Endothelial cell of umbilical vein (primary cell): ENCODE results near the gene SPPL2C. TPM values are rescaled to one million over a fixed set of nuclear protein-coding genes. Genes with fewer than 3 reads are reported as not detected.

Experiments used
- BruUV-seq: library from RNA; stranded (reverse); fragments of 400-500 nt; replicated peaks from 2 replicates; lab custom pipeline; 2021; lab: Mats Ljungman, UMichigan
- CTCF ChIA-PET: fragments of 300-600, 350-600 bp; sonication (Branson Sonifier 250); formaldehyde crosslinking; loops from one replicate; lab custom pipeline; 2021; ENCODE audit warnings: antibody characterized with exemption, inconsistent platforms; lab: Charles Lee
- POLR2A ChIA-PET: fragments of 300-600, 350-600 bp; sonication (Branson Sonifier 250); formaldehyde crosslinking; loops from one replicate; lab custom pipeline; 2021; ENCODE audit warnings: antibody characterized with exemption, inconsistent platforms; lab: Charles Lee
- DNase-seq: peaks from one replicate; pipeline ENCODE4 v3.0.0-alpha.2; 2011; ENCODE audit warnings: low read depth, low spot score
- FAIRE-seq: peaks from 2 replicates; lab custom pipeline; 2011; peaks lifted over from hg19 to GRCh38; lab: Jason Lieb, UNC
- H2AFZ ChIP-seq: 2 replicates; pipeline ENCODE4 v1.6.0; 2012; ENCODE audit warnings: low read depth, low read length, control low read depth, inconsistent platforms
- H3K27ac ChIP-seq: 2 replicates; pipeline ENCODE4 v1.5.1; 2011; ENCODE audit warnings: low read depth, mild to moderate bottlenecking, control low read depth, low read length, moderate library complexity; ENCODE audit not compliant: insufficient read depth
- H3K27me3 ChIP-seq, 2 experiments: 2 replicates each; pipeline versions ENCODE4 v1.6.0 to v1.6.1; 2011; ENCODE audit warnings: low read length in 2 of 2, mixed read lengths in 1 of 2; ENCODE audit not compliant: control insufficient read depth in 2 of 2, insufficient read depth in 2 of 2
- H3K36me3 ChIP-seq, 2 experiments: 2 replicates in 1 of 2; 3 replicates in 1 of 2; pipeline ENCODE4 v1.5.1; 2011; ENCODE audit warnings: low read length in 2 of 2, mild to moderate bottlenecking in 1 of 2, moderate library complexity in 1 of 2; ENCODE audit not compliant: control insufficient read depth in 2 of 2, insufficient read depth in 2 of 2; ENCODE audit errors: extremely low read depth in 1 of 2
- H3K4me1 ChIP-seq: 3 replicates; pipeline ENCODE4 v1.5.1; 2011; ENCODE audit warnings: mild to moderate bottlenecking, low read length; ENCODE audit not compliant: control insufficient read depth, insufficient read depth; ENCODE audit errors: extremely low read depth
- H3K4me2 ChIP-seq: 2 replicates; pipeline ENCODE4 v1.6.1; 2011; ENCODE audit warnings: low read length, control low read depth, mixed read lengths; ENCODE audit not compliant: insufficient read depth
- H3K4me3 ChIP-seq, 3 experiments: fragments of 200-600 bp in 1 of 3; sonication (generic), shearing (Covaris generic) in 1 of 3; replicated peaks in 1 of 3; 2 replicates each; pipeline ENCODE4 v1.5.1; 2011 to 2016; ENCODE audit warnings: control low read depth in 3 of 3, low read length in 3 of 3, mild to moderate bottlenecking in 2 of 3, inconsistent platforms in 1 of 3, low read depth in 1 of 3, moderate library complexity in 1 of 3; ENCODE audit not compliant: insufficient read depth in 1 of 3
- H3K79me2 ChIP-seq: 2 replicates; pipeline ENCODE4 v1.6.0; 2012; ENCODE audit warnings: low read length, inconsistent platforms; ENCODE audit not compliant: control insufficient read depth, insufficient read depth
- H3K9ac ChIP-seq: replicated peaks from 2 replicates; pipeline ENCODE3; 2011; ENCODE audit warnings: low read length, control low read depth; ENCODE audit not compliant: insufficient read depth; ENCODE audit errors: extremely low read depth
- H3K9me1 ChIP-seq: replicated peaks from 3 replicates; pipeline ENCODE4 v1.6.0; 2011; ENCODE audit warnings: mild to moderate bottlenecking, low read length; ENCODE audit not compliant: control insufficient read depth, insufficient read depth; ENCODE audit errors: extremely low read depth
- H3K9me3 ChIP-seq: replicated peaks from 2 replicates; pipeline ENCODE4 v1.5.1; 2012; ENCODE audit warnings: low read length, inconsistent platforms; ENCODE audit not compliant: control insufficient read depth, insufficient read depth
- H4K20me1 ChIP-seq: replicated peaks from 2 replicates; pipeline ENCODE3; 2011; ENCODE audit warnings: mild to moderate bottlenecking, low read length; ENCODE audit not compliant: control insufficient read depth, insufficient read depth; ENCODE audit errors: extremely low read depth
- EZH2 ChIP-seq: IDR thresholded peaks from 2 replicates; pipeline ENCODE4 v1.6.1; 2012; ENCODE audit warnings: borderline replicate concordance, low read depth, mild to moderate bottlenecking, moderate library complexity, low read length, inconsistent platforms; ENCODE audit not compliant: severe bottlenecking
- FOS ChIP-seq: IDR thresholded peaks from 2 replicates; pipeline ENCODE4 v1.6.1; 2011; ENCODE audit warnings: mild to moderate bottlenecking, low read length, moderate library complexity, borderline replicate concordance; ENCODE audit not compliant: insufficient read depth
- GATA2 ChIP-seq: IDR thresholded peaks from 2 replicates; pipeline ENCODE4 v1.7.0; 2011; ENCODE audit warnings: low read depth, mild to moderate bottlenecking, moderate library complexity, mixed read lengths, low read length; ENCODE audit not compliant: insufficient read length, insufficient read depth
- JUN ChIP-seq: IDR thresholded peaks from 2 replicates; pipeline ENCODE4 v1.6.1; 2011; ENCODE audit warnings: borderline replicate concordance, low read depth; ENCODE audit not compliant: insufficient read length, insufficient read depth
- MAX ChIP-seq: IDR thresholded peaks from 2 replicates; pipeline ENCODE4 v1.6.1; 2011; ENCODE audit not compliant: insufficient read depth, insufficient read length
- MYC ChIP-seq: IDR thresholded peaks from one replicate; pipeline ENCODE4 v1.6.1; 2011; ENCODE audit warnings: mild to moderate bottlenecking, low read depth, low read length
- POLR2A ChIP-seq: IDR thresholded peaks from 2 replicates; pipeline ENCODE4 v1.6.1; 2012; ENCODE audit warnings: low read depth, mild to moderate bottlenecking, control low read depth, low read length
- POLR2AphosphoS5 ChIP-seq: IDR thresholded peaks from 2 replicates; pipeline ENCODE4 v1.6.1; 2012; ENCODE audit warnings: low read depth, mild to moderate bottlenecking, control low read depth, low read length, moderate library complexity; ENCODE audit not compliant: insufficient read depth
- dilution Hi-C: fragments of 300-500 bp; cut with MboI; formaldehyde crosslinking; loops from one replicate; pipeline ENCODE4 v1.15.0; 2019; ENCODE audit warnings: low sequenced_read_pairs; ENCODE audit not compliant: extremely low pct_ligation_motif_present
- intact Hi-C: fragments of 100-400 bp; cut with micrococcal nuclease; formaldehyde crosslinking; loops from one replicate; pipeline ENCODE4 v1.10.0; 2022
- polyA plus RNA-seq, 4 experiments: library from polyadenylated mRNA; depleted of rRNA in 3 of 4; stranded (reverse) in 3 of 4; unstranded in 1 of 4; fragments of >200 nt; gene quantifications; 2 replicates each; pipeline versions ENCODE4 v1.2.1 to v1.2.3, GENCODE V29; 2011 to 2012; ENCODE audit warnings: missing spikeins in 1 of 4
- total RNA-seq: library from RNA; stranded (reverse); gene quantifications from 2 replicates; pipeline ENCODE4 v1.2.3, GENCODE V29; 2021
- TF ChIP-seq, protein P1 (sequence below), 2 donors: IDR thresholded peaks; 1 replicate in 1 of 2; 2 replicates in 1 of 2; pipeline ENCODE4 v1.5.1; 2011; ENCODE audit warnings: low read length in 2 of 2, mild to moderate bottlenecking in 2 of 2, moderate library complexity in 2 of 2, control low read depth in 1 of 2, inconsistent platforms in 1 of 2, low read depth in 1 of 2; ENCODE audit not compliant: insufficient read depth in 1 of 2; ENCODE audit errors: extremely low read depth in 1 of 2

SPPL2C gene
- total and polyA plus RNA-seq, 2 donors (not counting 3 experiments of a cell fraction or from before 2014, with no cell fraction given): not detected

- Histone ChIP-seq H3K9ac (no peak overlapping the region), H3K9me3 (no peaks in the 10 kb centered on the region), H3K36me3 (no peaks in the 10 kb centered on the region), H3K4me1 (no peaks in the 10 kb centered on the region), H4K20me1 (no peaks in the 10 kb centered on the region), H3K79me2 (no peaks in the 10 kb centered on the region), H3K27me3 (no peaks in the 10 kb centered on the region), H3K4me2 (no peak overlapping the region), H3K27ac (no peak overlapping the region), H2AFZ (no peak overlapping the region), H3K9me1 (no peaks in the 10 kb centered on the region), H3K4me3 (no peak overlapping the region)
- TF ChIP-seq POLR2AphosphoS5: no peak
- TF ChIP-seq, protein P1, sequence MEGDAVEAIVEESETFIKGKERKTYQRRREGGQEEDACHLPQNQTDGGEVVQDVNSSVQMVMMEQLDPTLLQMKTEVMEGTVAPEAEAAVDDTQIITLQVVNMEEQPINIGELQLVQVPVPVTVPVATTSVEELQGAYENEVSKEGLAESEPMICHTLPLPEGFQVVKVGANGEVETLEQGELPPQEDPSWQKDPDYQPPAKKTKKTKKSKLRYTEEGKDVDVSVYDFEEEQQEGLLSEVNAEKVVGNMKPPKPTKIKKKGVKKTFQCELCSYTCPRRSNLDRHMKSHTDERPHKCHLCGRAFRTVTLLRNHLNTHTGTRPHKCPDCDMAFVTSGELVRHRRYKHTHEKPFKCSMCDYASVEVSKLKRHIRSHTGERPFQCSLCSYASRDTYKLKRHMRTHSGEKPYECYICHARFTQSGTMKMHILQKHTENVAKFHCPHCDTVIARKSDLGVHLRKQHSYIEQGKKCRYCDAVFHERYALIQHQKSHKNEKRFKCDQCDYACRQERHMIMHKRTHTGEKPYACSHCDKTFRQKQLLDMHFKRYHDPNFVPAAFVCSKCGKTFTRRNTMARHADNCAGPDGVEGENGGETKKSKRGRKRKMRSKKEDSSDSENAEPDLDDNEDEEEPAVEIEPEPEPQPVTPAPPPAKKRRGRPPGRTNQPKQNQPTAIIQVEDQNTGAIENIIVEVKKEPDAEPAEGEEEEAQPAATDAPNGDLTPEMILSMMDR (IDR thresholded peaks at IDR 0.05; ENCODE audit: extremely low read depth in 1 of 2, insufficient read depth in 1 of 2, low read depth in 1 of 2, low read length in 2 of 2): no peak
- TF ChIP-seq FOS: no peak
- TF ChIP-seq POLR2A: no peak
- TF ChIP-seq JUN: no peak
- no peak for TF ChIP-seq MYC
- no peak for TF ChIP-seq EZH2
- no peak for TF ChIP-seq MAX
- TF ChIP-seq GATA2: no peak
- DNase-seq: no peak
- dilution Hi-C loops (no loop called here), intact Hi-C loops (loop anchor here (2.0 to 10.0 kb wide), 3 partner anchors 52 to 439 kb away; partner anchors contain the start of gene CRHR1)
- ChIA-PET CTCF (interaction anchor here (1.4 to 5.0 kb wide), 2 partner anchors 193 to 615 kb away, joined by 4 to 208 read pairs; no protein-coding TSS in a partner anchor), POLR2A (no interaction called here)
- no peak for FAIRE-seq
- BruUV-seq: no TSS peak
Observed at GRCh38 chr17:45833920-45834319, 10.8 kb upstream of the SPPL2C start.
